Measurements from ENCODE around the gene USP32.

GRCh38 chr17:60173304-60173819, 218.6 kb downstream of the USP32 start:
- no peak for TF ChIP-seq CTCF (optimal IDR thresholded peaks at IDR 0.05 in 1 of 3, IDR thresholded peaks at IDR 0.05 in 1 of 3, conservative IDR thresholded peaks at IDR 0.05 in 1 of 3; ENCODE audit: extremely low read depth in 1 of 3, insufficient read depth in 2 of 3, low read length in 3 of 3)
- TF ChIP-seq EZH2 (IDR thresholded peaks at IDR 0.05; ENCODE audit: low read length) = no peak
